Vagina (tissue), 2 donors: ENCODE data around the gene MPHOSPH6. TPM values are rescaled to one million over a fixed set of nuclear protein-coding genes. Genes with fewer than 3 reads are reported as not detected.

Experiments
- DNase-seq, 2 donors: peaks; one replicate each; pipeline ENCODE4 v3.0.0-alpha.2; 2017; ENCODE audit errors: extremely low spot score in 2 of 2
- H3K27ac ChIP-seq: fragments of 200-600 bp; sonication (generic); one replicate; pipeline ENCODE4 v1.5.1; 2019
- H3K27me3 ChIP-seq: fragments of 200-600 bp; sonication (generic); one replicate; pipeline ENCODE4 v1.5.1; 2019
- H3K36me3 ChIP-seq, 2 donors: fragments of 200-600 bp; sonication (generic); one replicate each; pipeline ENCODE4 v1.5.1; 2017 to 2019
- H3K4me1 ChIP-seq: fragments of 200-600 bp; sonication (generic); one replicate; pipeline ENCODE4 v1.5.1; 2019
- H3K4me3 ChIP-seq, 2 donors: fragments of 200-600 bp; sonication (generic); 1 replicate in 1 of 2; 2 replicates in 1 of 2; pipeline ENCODE4 v1.5.1; 2016 to 2019
- H3K9me3 ChIP-seq: fragments of 200-600 bp; sonication (generic); one replicate; pipeline ENCODE4 v1.5.1; 2019
- POLR2A ChIP-seq, 2 donors: fragments of 450-650 bp; IDR thresholded peaks; one replicate each; pipeline ENCODE4 v1.6.1; 2017; ENCODE audit warnings: antibody characterized with exemption in 2 of 2, mild to moderate bottlenecking in 2 of 2, moderate library complexity in 2 of 2
- POLR2AphosphoS5 ChIP-seq, 2 donors: sonication (generic); formaldehyde crosslinking; IDR thresholded peaks; one replicate each; pipeline ENCODE4 v1.9.0; 2017; ENCODE audit warnings: antibody characterized with exemption in 2 of 2, mild to moderate bottlenecking in 2 of 2, low read depth in 1 of 2; ENCODE audit not compliant: insufficient read depth in 1 of 2
- intact Hi-C: fragments of 100-400 bp; cut with DNase I; formaldehyde crosslinking; loops from one replicate; pipeline ENCODE4 v1.15.1; 2023
- total RNA-seq: library from RNA; depleted of rRNA; stranded (reverse); fragments of >200 nt; gene quantifications from one replicate; pipeline ENCODE4 v1.2.3, GENCODE V29; 2016
- TF ChIP-seq, protein P1 (sequence below), 3 experiments: fragments of 450-650 bp in 2 of 3; fragments of 200-600 bp in 1 of 3; sonication (generic) in 1 of 3; IDR thresholded peaks; one replicate each; pipeline ENCODE4 v1.5.1; 2017 to 2019; ENCODE audit warnings: antibody characterized with exemption in 3 of 3, mild to moderate bottlenecking in 2 of 3, moderate library complexity in 2 of 3

The MPHOSPH6 gene
- total RNA-seq, 1 donor from 2014 or later, result 27.0 TPM

DNA sequence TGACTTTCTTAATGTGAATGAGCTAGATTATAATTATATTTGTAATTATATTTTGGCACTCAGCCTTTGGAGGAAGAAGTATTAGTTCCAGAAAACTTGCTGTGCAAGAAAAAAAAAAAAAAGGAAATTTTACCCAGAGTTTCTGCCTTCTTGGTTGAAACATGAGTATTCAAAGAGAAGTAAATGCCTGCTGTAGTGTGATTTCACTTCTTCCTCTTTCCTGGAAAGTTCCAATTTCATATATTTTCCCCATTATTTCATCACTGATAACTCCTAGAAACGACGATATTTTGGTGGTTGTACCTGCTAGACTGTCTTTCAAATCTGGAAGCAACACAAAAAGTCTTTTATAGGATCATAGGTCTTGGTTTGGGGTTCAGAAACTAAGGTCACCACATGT lies 20.4 kb upstream of the MPHOSPH6 start:
- intact Hi-C loops, result no loop called here
- H3K4me3 ChIP-seq, result no peak overlapping the region
- H3K9me3 ChIP-seq, result no peaks in the 10 kb centered on the region
- H3K27ac ChIP-seq, result no peak overlapping the region
- no peaks in the 10 kb centered on the region for H3K36me3 ChIP-seq
- H3K27me3 ChIP-seq, result no peaks in the 10 kb centered on the region
- H3K4me1 ChIP-seq, result no peaks in the 10 kb centered on the region
- TF ChIP-seq, protein P1, sequence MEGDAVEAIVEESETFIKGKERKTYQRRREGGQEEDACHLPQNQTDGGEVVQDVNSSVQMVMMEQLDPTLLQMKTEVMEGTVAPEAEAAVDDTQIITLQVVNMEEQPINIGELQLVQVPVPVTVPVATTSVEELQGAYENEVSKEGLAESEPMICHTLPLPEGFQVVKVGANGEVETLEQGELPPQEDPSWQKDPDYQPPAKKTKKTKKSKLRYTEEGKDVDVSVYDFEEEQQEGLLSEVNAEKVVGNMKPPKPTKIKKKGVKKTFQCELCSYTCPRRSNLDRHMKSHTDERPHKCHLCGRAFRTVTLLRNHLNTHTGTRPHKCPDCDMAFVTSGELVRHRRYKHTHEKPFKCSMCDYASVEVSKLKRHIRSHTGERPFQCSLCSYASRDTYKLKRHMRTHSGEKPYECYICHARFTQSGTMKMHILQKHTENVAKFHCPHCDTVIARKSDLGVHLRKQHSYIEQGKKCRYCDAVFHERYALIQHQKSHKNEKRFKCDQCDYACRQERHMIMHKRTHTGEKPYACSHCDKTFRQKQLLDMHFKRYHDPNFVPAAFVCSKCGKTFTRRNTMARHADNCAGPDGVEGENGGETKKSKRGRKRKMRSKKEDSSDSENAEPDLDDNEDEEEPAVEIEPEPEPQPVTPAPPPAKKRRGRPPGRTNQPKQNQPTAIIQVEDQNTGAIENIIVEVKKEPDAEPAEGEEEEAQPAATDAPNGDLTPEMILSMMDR (IDR thresholded peaks at IDR 0.05), result no peak
- TF ChIP-seq POLR2AphosphoS5 (IDR thresholded peaks at IDR 0.05; ENCODE audit: insufficient read depth in 1 of 2, low read depth in 1 of 2) (no peak), POLR2A (IDR thresholded peaks at IDR 0.05) (no peak)
- DNase-seq, result no peak

- Histone ChIP-seq H3K27me3 (no peaks in the 10 kb centered on the region), H3K4me1 (no peaks in the 10 kb centered on the region), H3K27ac (no peak overlapping the region), H3K9me3 (no peaks in the 10 kb centered on the region), H3K36me3 (no peaks in the 10 kb centered on the region), H3K4me3 (no peak overlapping the region)
- intact Hi-C loops, result no loop called here
- no peak for TF ChIP-seq POLR2A (IDR thresholded peaks at IDR 0.05)
- TF ChIP-seq, protein P1 (IDR thresholded peaks at IDR 0.05), result no peak
- no peak for TF ChIP-seq POLR2AphosphoS5 (IDR thresholded peaks at IDR 0.05; ENCODE audit: insufficient read depth in 1 of 2, low read depth in 1 of 2)
- DNase-seq, result no peak
These were observed 17.8 kb upstream of the MPHOSPH6 start for GRCh38 chr16:82187829-82188228.

- no peaks in the 10 kb centered on the region for H3K27me3 ChIP-seq
- H3K36me3 ChIP-seq, result no peaks in the 10 kb centered on the region
- no peaks in the 10 kb centered on the region for H3K4me1 ChIP-seq
- no peaks in the 10 kb centered on the region for H3K9me3 ChIP-seq
- no peak overlapping the region for H3K27ac ChIP-seq
- no peak overlapping the region for H3K4me3 ChIP-seq
- intact Hi-C loops, result no loop called here
- no peak for DNase-seq
- TF ChIP-seq POLR2AphosphoS5 (IDR thresholded peaks at IDR 0.05; ENCODE audit: insufficient read depth in 1 of 2, low read depth in 1 of 2) (no peak), POLR2A (IDR thresholded peaks at IDR 0.05) (no peak)
- TF ChIP-seq, protein P1 (IDR thresholded peaks at IDR 0.05), result no peak
These were observed 15.0 kb upstream of the MPHOSPH6 start for GRCh38 chr16:82185012-82185411.

DNA sequence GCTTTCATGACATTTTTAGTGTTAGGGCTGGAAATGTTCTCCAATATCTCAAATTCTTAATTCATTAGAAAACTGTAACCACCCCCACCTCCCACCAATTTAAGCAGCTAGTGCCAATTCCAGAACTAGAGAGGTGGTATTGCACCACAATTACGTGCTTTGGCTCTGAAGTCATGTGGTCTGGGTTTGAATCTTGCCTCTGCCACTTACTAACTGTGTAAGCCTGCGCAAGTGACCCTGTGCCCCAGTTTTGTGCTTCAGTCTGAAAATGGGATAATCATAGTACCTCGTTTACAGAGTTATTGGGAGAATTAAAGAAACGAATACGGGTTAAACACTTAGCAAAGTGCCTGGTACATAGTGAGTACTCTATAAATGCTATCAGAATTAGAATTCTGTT lies 14.2 kb upstream of the MPHOSPH6 start:
- DNase-seq, result no peak
- H3K36me3 ChIP-seq, result no peaks in the 10 kb centered on the region
- no peaks in the 10 kb centered on the region for H3K27me3 ChIP-seq
- H3K4me3 ChIP-seq, result no peak overlapping the region
- no peak overlapping the region for H3K27ac ChIP-seq
- H3K4me1 ChIP-seq, result no peaks in the 10 kb centered on the region
- no peaks in the 10 kb centered on the region for H3K9me3 ChIP-seq
- intact Hi-C loops, result no loop called here
- TF ChIP-seq, protein P1 (IDR thresholded peaks at IDR 0.05), result no peak
- no peak for TF ChIP-seq POLR2AphosphoS5 (IDR thresholded peaks at IDR 0.05; ENCODE audit: insufficient read depth in 1 of 2, low read depth in 1 of 2)
- TF ChIP-seq POLR2A (IDR thresholded peaks at IDR 0.05), result no peak

GRCh38 chr16:82183004-82183397 lies 13.0 kb upstream of the MPHOSPH6 start:
- intact Hi-C loops, result no loop called here
- Histone ChIP-seq H3K27ac (no peak overlapping the region), H3K27me3 (no peaks in the 10 kb centered on the region), H3K4me1 (no peaks in the 10 kb centered on the region), H3K4me3 (no peak overlapping the region), H3K9me3 (no peaks in the 10 kb centered on the region), H3K36me3 (no peaks in the 10 kb centered on the region)
- TF ChIP-seq POLR2A (IDR thresholded peaks at IDR 0.05), result no peak
- no peak for TF ChIP-seq POLR2AphosphoS5 (IDR thresholded peaks at IDR 0.05; ENCODE audit: insufficient read depth in 1 of 2, low read depth in 1 of 2)
- TF ChIP-seq, protein P1 (IDR thresholded peaks at IDR 0.05), result no peak
- no peak for DNase-seq
